ENCODE data around the gene KIF4B.

Gene KIF4B, protein sequence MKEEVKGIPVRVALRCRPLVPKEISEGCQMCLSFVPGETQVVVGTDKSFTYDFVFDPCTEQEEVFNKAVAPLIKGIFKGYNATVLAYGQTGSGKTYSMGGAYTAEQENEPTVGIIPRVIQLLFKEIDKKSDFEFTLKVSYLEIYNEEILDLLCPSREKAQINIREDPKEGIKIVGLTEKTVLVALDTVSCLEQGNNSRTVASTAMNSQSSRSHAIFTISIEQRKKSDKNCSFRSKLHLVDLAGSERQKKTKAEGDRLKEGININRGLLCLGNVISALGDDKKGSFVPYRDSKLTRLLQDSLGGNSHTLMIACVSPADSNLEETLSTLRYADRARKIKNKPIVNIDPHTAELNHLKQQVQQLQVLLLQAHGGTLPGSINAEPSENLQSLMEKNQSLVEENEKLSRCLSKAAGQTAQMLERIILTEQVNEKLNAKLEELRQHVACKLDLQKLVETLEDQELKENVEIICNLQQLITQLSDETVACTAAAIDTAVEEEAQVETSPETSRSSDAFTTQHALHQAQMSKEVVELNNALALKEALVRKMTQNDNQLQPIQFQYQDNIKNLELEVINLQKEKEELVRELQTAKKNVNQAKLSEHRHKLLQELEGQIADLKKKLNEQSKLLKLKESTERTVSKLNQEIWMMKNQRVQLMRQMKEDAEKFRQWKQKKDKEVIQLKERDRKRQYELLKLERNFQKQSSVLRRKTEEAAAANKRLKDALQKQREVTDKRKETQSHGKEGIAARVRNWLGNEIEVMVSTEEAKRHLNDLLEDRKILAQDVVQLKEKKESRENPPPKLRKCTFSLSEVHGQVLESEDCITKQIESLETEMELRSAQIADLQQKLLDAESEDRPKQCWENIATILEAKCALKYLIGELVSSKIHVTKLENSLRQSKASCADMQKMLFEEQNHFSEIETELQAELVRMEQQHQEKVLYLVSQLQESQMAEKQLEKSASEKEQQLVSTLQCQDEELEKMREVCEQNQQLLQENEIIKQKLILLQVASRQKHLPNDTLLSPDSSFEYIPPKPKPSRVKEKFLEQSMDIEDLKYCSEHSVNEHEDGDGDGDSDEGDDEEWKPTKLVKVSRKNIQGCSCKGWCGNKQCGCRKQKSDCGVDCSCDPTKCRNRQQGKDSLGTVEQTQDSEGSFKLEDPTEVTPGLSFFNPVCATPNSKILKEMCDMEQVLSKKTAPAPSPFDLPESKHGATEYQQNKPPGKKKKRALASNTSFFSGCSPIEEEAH

DNA sequence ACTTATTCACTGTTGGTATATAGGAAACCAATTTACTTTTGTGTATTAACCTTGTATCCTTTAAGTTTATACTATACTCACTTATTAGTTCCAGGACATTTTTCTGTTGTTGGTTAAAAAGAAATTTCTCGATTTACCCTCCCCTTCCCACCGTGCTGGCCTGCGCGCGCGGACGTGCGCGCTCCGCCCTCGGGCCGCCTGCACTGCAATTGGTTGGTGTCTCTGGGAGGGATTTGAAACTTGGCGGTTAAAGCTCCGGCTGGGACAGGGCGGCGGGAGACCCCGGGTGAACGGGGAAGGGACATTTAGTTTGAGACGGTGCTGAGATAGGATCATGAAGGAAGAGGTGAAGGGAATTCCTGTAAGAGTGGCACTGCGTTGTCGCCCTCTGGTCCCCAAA, at the start of gene KIF4B:
Gene KIF4B, plus strand, starts transcription at position 230 of the 400 bp plus-strand sequence. Its CDS starts 105 bp downstream, at position 335.
- DNase-seq (ENCODE audit: low read depth): no peak
- H3K4me3 ChIP-seq (ENCODE audit: low read length): no peak within 1 kb of the TSS
- TF ChIP-seq CTCF (conservative IDR thresholded peaks at IDR 0.05; ENCODE audit: low read depth, low read length): no peak

DNA sequence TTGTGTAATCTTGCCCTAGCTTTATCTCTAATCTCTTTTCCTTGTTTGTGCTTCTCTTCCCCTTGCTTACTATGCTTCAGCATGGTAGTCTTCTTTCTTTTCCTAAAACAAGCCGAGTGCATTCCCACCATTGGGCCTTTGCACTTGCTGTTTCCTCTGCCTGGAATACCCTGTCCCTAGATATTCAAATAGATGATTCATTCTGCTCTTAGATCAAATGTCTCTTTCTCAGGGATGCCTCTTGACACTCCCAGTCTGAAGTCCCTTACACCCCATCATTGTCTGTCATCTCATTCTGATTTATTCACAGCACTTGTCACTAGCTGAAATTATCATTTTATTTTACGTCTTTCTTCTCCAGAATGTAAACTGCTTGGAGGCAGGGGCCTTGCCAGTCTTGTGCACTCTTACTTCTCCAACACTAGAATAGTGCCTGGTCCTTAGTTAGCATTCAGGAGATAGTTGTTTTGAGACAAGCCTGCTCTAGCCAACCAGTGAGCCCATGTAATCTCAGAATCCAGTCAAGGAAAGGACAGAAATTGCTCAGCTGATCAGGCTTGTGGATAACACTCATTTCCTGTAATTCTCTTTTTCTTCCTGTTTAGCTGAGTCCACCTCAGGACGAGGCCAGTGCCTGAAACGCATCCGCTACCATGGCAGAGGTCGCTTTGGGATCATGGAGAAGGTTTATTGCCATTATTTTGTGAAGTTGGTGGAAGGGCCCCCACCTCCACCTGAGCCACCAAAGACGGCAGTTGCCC, 47.3 kb upstream of the KIF4B start:
- DNase-seq (ENCODE audit: low read depth): no peak
- H3K4me3 ChIP-seq (ENCODE audit: low read length): no peak overlapping the region
- TF ChIP-seq CTCF (conservative IDR thresholded peaks at IDR 0.05; ENCODE audit: low read depth, low read length): no peak

GRCh38 chr5:154966874-154967273, 46.7 kb upstream of the KIF4B start:
- DNase-seq (ENCODE audit: low read depth): no peak
- TF ChIP-seq CTCF (conservative IDR thresholded peaks at IDR 0.05; ENCODE audit: low read depth, low read length): no peak
- no peak overlapping the region for H3K4me3 ChIP-seq (ENCODE audit: low read length)

GRCh38 chr5:154967421-154968024, 46.0 kb upstream of the KIF4B start:
- TF ChIP-seq CTCF (conservative IDR thresholded peaks at IDR 0.05; ENCODE audit: low read depth, low read length): peak; percentile 70
- no peak overlapping the region for H3K4me3 ChIP-seq (ENCODE audit: low read length)
- no peak for DNase-seq (ENCODE audit: low read depth)

- H3K4me3 ChIP-seq (ENCODE audit: low read length): no peak overlapping the region
- TF ChIP-seq CTCF (conservative IDR thresholded peaks at IDR 0.05; ENCODE audit: low read depth, low read length): no peak
- DNase-seq (ENCODE audit: low read depth): no peak
Observed at GRCh38 chr5:154968953-154969352, 44.6 kb upstream of the KIF4B start.

DNA sequence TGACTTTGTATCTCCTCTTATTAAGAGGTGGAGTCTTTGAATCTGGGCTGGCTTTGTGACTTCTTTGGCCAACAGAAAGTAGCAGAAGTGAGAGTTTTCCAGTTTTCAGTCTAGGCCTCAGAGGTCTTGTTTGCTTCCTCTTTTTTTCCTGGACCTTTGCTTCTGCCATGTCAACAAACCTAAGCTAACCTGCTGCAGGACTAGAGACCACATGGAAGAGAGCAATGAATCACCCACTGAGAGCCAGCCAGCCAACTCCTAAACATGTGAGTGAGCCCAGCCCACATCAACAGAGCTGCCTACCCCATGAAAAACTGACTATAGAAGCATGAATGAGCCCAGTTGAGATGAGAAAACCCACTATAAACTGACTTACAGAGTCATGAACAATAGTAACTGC, 42.8 kb upstream of the KIF4B start:
- TF ChIP-seq CTCF (conservative IDR thresholded peaks at IDR 0.05; ENCODE audit: low read depth, low read length): no peak
- no peak overlapping the region for H3K4me3 ChIP-seq (ENCODE audit: low read length)
- peak; percentile 8 for DNase-seq (ENCODE audit: low read depth)
